HG03139 (cell line): ENCODE measurements around the gene MAPT.
"Not testable (repeated sequence)": the region's sequence is repeated elsewhere in the genome, so short reads cannot be mapped to it uniquely, and the experiment has no call there.

ENCODE experiments used
- ATAC-seq: cut with Tn5 transposase; IDR thresholded peaks from one replicate; pipeline ENCODE4 v1.9.1; 2021; ENCODE audit not compliant: unreplicated experiment

The MAPT gene

GRCh38 chr17:45896803-45897693, 2.7 kb downstream of the MAPT start:
- ATAC-seq, result no peak

- no peak for ATAC-seq
These were observed 5.8 kb downstream of the MAPT start for GRCh38 chr17:45900136-45900535.

GRCh38 chr17:45900723-45901415, 6.5 kb downstream of the MAPT start:
- ATAC-seq, result no peak

GRCh38 chr17:45902892-45903346, 8.6 kb downstream of the MAPT start:
- no peak for ATAC-seq

- no peak for ATAC-seq
These were observed 10.5 kb downstream of the MAPT start for GRCh38 chr17:45904866-45905265.

GRCh38 chr17:45905814-45906213, 11.5 kb downstream of the MAPT start:
- ATAC-seq, result no peak

- ATAC-seq, result no peak
These were observed 11.9 kb downstream of the MAPT start for GRCh38 chr17:45906237-45906636.

GRCh38 chr17:45906927-45907622, 12.7 kb downstream of the MAPT start:
- ATAC-seq, result no peak

GRCh38 chr17:45907750-45908395, 13.5 kb downstream of the MAPT start:
- no peak for ATAC-seq

- no peak for ATAC-seq
These were observed 14.1 kb downstream of the MAPT start for GRCh38 chr17:45908460-45908859.

- ATAC-seq, result no peak
These were observed 14.6 kb downstream of the MAPT start for GRCh38 chr17:45908935-45909334.

GRCh38 chr17:45910667-45911066, 16.3 kb downstream of the MAPT start:
- ATAC-seq, result no peak

- ATAC-seq, result no peak
These were observed 18.0 kb downstream of the MAPT start for GRCh38 chr17:45912319-45912718.

- ATAC-seq, result not testable (repeated sequence)
These were observed 18.7 kb downstream of the MAPT start for GRCh38 chr17:45913030-45913429.

GRCh38 chr17:45914047-45914717, 19.8 kb downstream of the MAPT start:
- no peak for ATAC-seq

GRCh38 chr17:45915263-45915662, 20.9 kb downstream of the MAPT start:
- no peak for ATAC-seq

- no peak for ATAC-seq
These were observed 22.7 kb downstream of the MAPT start for GRCh38 chr17:45917081-45917480.

GRCh38 chr17:45918241-45918745, 23.9 kb downstream of the MAPT start:
- ATAC-seq, result no peak

GRCh38 chr17:45919136-45919535, 24.8 kb downstream of the MAPT start:
- ATAC-seq, result no peak

GRCh38 chr17:45920083-45920482, 25.7 kb downstream of the MAPT start:
- no peak for ATAC-seq
